Upper lobe of left lung (tissue), 6 donors: ENCODE data around the gene CCR5AS.
A peak's percentile ranks its signal among the peaks of the same experiment; 100 is the strongest.

Experiments
- ATAC-seq, 2 donors: fragments of 200-7000 bp; cut with Tn5 transposase; one replicate each; pipeline ENCODE4 v1.9.1; 2022; ENCODE audit warnings: mild to moderate bottlenecking in 2 of 2, moderate library complexity in 2 of 2; ENCODE audit not compliant: low FRiP score in 2 of 2
- DNase-seq, 2 donors: peaks; one replicate each; pipeline ENCODE4 v3.0.0-alpha.2; 2019 to 2020
- H3K27ac ChIP-seq, 4 donors: fragments of 200-600 bp; sonication (generic); one replicate each; pipeline ENCODE4 v1.5.1; 2016 to 2019
- H3K27me3 ChIP-seq, 4 donors: fragments of 200-600 bp; sonication (generic); one replicate each; pipeline ENCODE4 v1.5.1; 2017 to 2019
- H3K36me3 ChIP-seq, 4 donors: fragments of 200-600 bp; sonication (generic); one replicate each; pipeline ENCODE4 v1.5.1; 2016 to 2019
- H3K4me1 ChIP-seq, 4 donors: fragments of 200-600 bp; sonication (generic); one replicate each; pipeline ENCODE4 v1.5.1; 2018 to 2019
- H3K4me3 ChIP-seq, 4 donors: fragments of 200-600 bp; sonication (generic); one replicate each; pipeline ENCODE4 v1.5.1; 2017 to 2019; ENCODE audit warnings: mild to moderate bottlenecking in 2 of 4, moderate library complexity in 1 of 4
- H3K9me3 ChIP-seq, 4 donors: fragments of 200-600 bp; sonication (generic); one replicate each; pipeline ENCODE4 v1.5.1; 2018 to 2019
- EP300 ChIP-seq, 4 donors: sonication (generic); formaldehyde crosslinking; IDR thresholded peaks; one replicate each; pipeline ENCODE4 v1.5.1; 2017; ENCODE audit warnings: antibody characterized with exemption in 4 of 4, control low read depth in 2 of 4
- POLR2A ChIP-seq, 4 donors: fragments of 450-650 bp; IDR thresholded peaks; one replicate each; pipeline ENCODE4 v1.5.1; 2016 to 2017; ENCODE audit warnings: antibody characterized with exemption in 4 of 4, mild to moderate bottlenecking in 2 of 4
- POLR2AphosphoS5 ChIP-seq, 2 donors: sonication (generic); formaldehyde crosslinking; IDR thresholded peaks; one replicate each; pipeline ENCODE4 v1.5.1; 2017; ENCODE audit warnings: antibody characterized with exemption in 2 of 2
- WGBS, 2 donors: methylation state at CpG; one replicate each; pipeline ENCODE4 v1.1.5; 2017 to 2018; 5-methylcytosine and 5-hydroxymethylcytosine counted together
- TF ChIP-seq, protein P1 (sequence below), 6 experiments: fragments of 450-650 bp in 4 of 6; fragments of 200-600 bp in 2 of 6; sonication (generic) in 2 of 6; IDR thresholded peaks; one replicate each; pipeline ENCODE4 v1.5.1; 2016 to 2019; ENCODE audit warnings: antibody characterized with exemption in 6 of 6
- donor health status: DM: no; HTN: no; CAD: no; lungs with moderate emphysema.
- donor health status: DM: no; HTN: yes; CAD: no; lungs with severe emphysema.

The CCR5AS gene

DNA sequence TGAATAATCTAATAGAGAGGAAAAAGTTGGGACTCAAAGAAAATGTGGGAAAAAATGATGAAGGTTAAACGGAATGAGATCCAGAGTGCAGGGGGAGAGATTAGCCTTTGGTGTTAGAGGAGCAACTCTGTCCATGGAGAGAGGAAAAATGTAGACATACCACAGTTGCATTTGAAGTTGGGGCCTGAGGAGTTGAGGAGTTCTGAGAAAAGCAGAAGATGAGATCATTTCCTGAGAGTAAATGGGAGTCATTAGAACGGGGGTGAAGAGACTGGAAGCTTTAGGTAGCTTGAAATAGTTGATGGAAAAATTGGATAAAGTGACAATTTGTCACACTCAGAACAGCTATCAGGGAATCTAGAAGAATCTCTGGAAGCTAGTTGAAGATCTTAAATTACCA is 7.3 kb downstream of the CCR5AS start:
- WGBS, 2 donors, result 49 to 60% methylated on average over 2 of the region's 2 CpGs
- no peaks in the 10 kb centered on the region for H3K27me3 ChIP-seq
- no peaks in the 10 kb centered on the region for H3K36me3 ChIP-seq
- peaks cover 34 to 61% (median 46%) of the 10 kb centered on the region in 4 donors for H3K4me1 ChIP-seq
- no peak overlapping the region for H3K4me3 ChIP-seq
- TF ChIP-seq, protein P1, sequence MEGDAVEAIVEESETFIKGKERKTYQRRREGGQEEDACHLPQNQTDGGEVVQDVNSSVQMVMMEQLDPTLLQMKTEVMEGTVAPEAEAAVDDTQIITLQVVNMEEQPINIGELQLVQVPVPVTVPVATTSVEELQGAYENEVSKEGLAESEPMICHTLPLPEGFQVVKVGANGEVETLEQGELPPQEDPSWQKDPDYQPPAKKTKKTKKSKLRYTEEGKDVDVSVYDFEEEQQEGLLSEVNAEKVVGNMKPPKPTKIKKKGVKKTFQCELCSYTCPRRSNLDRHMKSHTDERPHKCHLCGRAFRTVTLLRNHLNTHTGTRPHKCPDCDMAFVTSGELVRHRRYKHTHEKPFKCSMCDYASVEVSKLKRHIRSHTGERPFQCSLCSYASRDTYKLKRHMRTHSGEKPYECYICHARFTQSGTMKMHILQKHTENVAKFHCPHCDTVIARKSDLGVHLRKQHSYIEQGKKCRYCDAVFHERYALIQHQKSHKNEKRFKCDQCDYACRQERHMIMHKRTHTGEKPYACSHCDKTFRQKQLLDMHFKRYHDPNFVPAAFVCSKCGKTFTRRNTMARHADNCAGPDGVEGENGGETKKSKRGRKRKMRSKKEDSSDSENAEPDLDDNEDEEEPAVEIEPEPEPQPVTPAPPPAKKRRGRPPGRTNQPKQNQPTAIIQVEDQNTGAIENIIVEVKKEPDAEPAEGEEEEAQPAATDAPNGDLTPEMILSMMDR (IDR thresholded peaks at IDR 0.05), result no peak
- TF ChIP-seq EP300 (IDR thresholded peaks at IDR 0.05) (no peak), POLR2AphosphoS5 (IDR thresholded peaks at IDR 0.05) (no peak), POLR2A (IDR thresholded peaks at IDR 0.05) (no peak)
- ATAC-seq (no peak), DNase-seq (peak in 1 of 2 donors; percentile 20)
- no peaks in the 10 kb centered on the region for H3K9me3 ChIP-seq
- H3K27ac ChIP-seq, result peak overlapping the region in 3 of 4 donors; percentile 19 to 48 (median 36)

DNA sequence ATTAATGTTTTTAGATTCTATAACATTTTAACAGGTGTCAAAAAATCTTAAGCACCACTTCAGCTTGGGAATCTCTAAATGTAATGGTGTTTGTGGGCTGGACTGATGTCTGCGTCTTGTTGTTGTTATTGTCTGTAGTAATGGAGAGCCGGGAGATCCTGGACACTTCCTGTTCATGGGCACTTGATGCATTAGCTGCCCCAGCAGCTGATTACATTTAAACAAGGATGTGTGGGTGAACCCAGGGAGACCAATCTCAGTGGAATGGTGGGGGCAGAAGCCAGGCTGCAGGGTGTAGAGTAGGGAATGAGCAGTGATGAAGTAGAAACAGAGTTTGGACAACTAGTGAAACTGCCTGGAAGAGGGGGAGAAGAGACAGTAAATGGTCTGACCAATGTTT is 7.8 kb downstream of the CCR5AS start:
- DNase-seq (peak in 1 of 2 donors; percentile 18), ATAC-seq (no peak)
- Histone ChIP-seq H3K4me1 (peaks cover 31 to 63% (median 47%) of the 10 kb centered on the region in 4 donors), H3K27me3 (no peaks in the 10 kb centered on the region), H3K36me3 (no peaks in the 10 kb centered on the region), H3K4me3 (no peak overlapping the region), H3K27ac (peak overlapping the region in 2 of 4 donors; percentile 19 to 36), H3K9me3 (no peaks in the 10 kb centered on the region)
- 59 to 60% methylated on average over 2 of the region's 2 CpGs for WGBS, 2 donors
- no peak for TF ChIP-seq POLR2A (IDR thresholded peaks at IDR 0.05)
- TF ChIP-seq EP300 (IDR thresholded peaks at IDR 0.05), result no peak
- TF ChIP-seq POLR2AphosphoS5 (IDR thresholded peaks at IDR 0.05), result no peak
- TF ChIP-seq, protein P1 (IDR thresholded peaks at IDR 0.05), result no peak

DNA sequence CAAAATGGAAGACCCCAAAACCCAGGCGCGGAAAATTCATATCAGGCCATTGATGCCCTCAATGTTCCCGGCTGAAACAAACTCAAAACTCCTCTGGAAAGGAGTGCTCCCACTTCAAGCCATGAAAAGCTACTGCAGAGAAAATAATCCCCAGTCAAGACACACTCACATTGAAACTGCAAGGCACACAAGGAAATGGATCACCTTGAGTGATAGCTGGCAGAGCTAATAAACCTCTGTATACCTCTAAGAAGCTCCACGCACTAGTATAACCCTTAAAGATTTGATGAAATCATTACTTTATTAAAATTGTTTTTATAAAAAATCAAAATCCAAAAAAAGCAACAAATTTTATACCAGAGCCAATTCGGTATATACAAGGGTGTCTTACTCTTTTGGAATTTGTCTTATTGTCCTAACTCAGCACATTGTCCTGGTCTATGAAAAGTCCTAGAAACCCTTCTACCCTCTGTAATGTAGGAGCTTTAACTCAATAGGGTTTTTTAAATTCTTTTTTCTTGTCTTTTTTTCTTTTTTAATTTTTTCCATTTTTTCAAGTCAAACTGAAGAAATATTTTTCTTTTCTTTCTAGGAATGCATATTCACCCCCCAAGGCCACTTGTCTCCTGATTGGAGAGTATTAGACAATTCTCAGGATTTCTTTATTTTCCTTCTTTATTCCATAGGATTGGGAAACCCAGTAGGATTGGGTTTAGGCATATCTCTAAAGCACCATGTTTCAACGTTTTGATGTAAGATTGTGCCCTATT is 8.5 kb downstream of the CCR5AS start:
- H3K9me3 ChIP-seq, result no peaks in the 10 kb centered on the region
- H3K27me3 ChIP-seq, result no peaks in the 10 kb centered on the region
- TF ChIP-seq POLR2A (IDR thresholded peaks at IDR 0.05), result no peak
- no peak for TF ChIP-seq EP300 (IDR thresholded peaks at IDR 0.05)
- no peak for TF ChIP-seq POLR2AphosphoS5 (IDR thresholded peaks at IDR 0.05)
- TF ChIP-seq, protein P1 (IDR thresholded peaks at IDR 0.05), result no peak
- no peak overlapping the region for H3K27ac ChIP-seq
- peaks cover 37 to 70% (median 54%) of the 10 kb centered on the region in 4 donors for H3K4me1 ChIP-seq
- ATAC-seq, result no peak
- no peaks in the 10 kb centered on the region for H3K36me3 ChIP-seq
- WGBS, 2 donors, result 89 to 92% methylated on average over 6 of the region's 6 CpGs
- DNase-seq, result no peak
- H3K4me3 ChIP-seq, result no peak overlapping the region

DNA sequence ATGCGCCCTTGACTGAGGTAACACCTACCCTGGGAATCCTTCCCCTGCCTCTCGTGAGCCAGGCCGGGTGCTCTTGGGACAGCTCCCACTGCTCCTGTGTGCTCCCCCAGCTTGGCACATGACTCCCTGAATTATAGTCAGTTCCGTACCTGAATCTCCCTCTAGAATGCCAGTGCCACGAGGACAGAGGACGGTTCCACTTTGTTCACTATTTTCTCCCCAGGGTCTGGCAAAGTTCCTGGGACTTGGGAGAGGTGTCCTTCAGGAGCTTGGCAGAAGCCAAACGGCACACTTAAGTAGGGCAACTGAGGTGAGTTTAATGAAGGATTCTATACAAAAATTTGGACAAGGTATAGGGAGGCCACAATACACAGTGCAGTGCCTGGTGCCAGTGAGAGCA is 9.8 kb downstream of the CCR5AS start:
- TF ChIP-seq, protein P1 (IDR thresholded peaks at IDR 0.05), result no peak
- no peak for TF ChIP-seq POLR2AphosphoS5 (IDR thresholded peaks at IDR 0.05)
- TF ChIP-seq EP300 (IDR thresholded peaks at IDR 0.05), result no peak
- TF ChIP-seq POLR2A (IDR thresholded peaks at IDR 0.05), result no peak
- H3K4me3 ChIP-seq, result no peak overlapping the region
- WGBS, 2 donors, result 78 to 89% methylated on average over 7 of the region's 7 CpGs
- ATAC-seq (no peak), DNase-seq (peak; percentile 11 to 53)
- H3K4me1 ChIP-seq, result peaks cover 37 to 76% (median 58%) of the 10 kb centered on the region in 4 donors
- no peaks in the 10 kb centered on the region for H3K9me3 ChIP-seq
- H3K36me3 ChIP-seq, result no peaks in the 10 kb centered on the region
- H3K27ac ChIP-seq, result peak overlapping the region in 3 of 4 donors; percentile 15 to 72 (median 44)
- H3K27me3 ChIP-seq, result no peaks in the 10 kb centered on the region
